ENCODE results near the gene ZNF484.
"Not testable (repeated sequence)": the region's sequence is repeated elsewhere in the genome, so short reads cannot be mapped to it uniquely, and the experiment has no call there.

The ZNF484 gene

GRCh38 chr9:92877531-92878430 is at the start of gene ZNF484:
Gene ZNF484 (minus strand): TSS chr9:92878038. CDS start chr9:92875029, 3,009 bp downstream.
- peak; percentile 93 to 95 for DNase-seq

- no peak for DNase-seq
Measured at GRCh38 chr9:92920437-92920836, 42.6 kb upstream of the ZNF484 start.

GRCh38 chr9:92917176-92917800 is 39.5 kb upstream of the ZNF484 start:
- no peak for DNase-seq

GRCh38 chr9:92911511-92912475 is 34.0 kb upstream of the ZNF484 start:
- no peak for DNase-seq

- DNase-seq, result not testable (repeated sequence)
Measured at GRCh38 chr9:92905137-92905536, 27.3 kb upstream of the ZNF484 start.

- no peak for DNase-seq
Measured at GRCh38 chr9:92897323-92897722, 19.5 kb upstream of the ZNF484 start.

- no peak for DNase-seq
Measured at GRCh38 chr9:92895812-92896436, 18.1 kb upstream of the ZNF484 start.

- DNase-seq, result no peak
Measured at GRCh38 chr9:92894711-92895362, 17.0 kb upstream of the ZNF484 start.

- DNase-seq, result not testable (repeated sequence)
Measured at GRCh38 chr9:92893916-92894610, 16.2 kb upstream of the ZNF484 start.

GRCh38 chr9:92892276-92892675 is 14.4 kb upstream of the ZNF484 start:
- DNase-seq, result not testable (repeated sequence)

GRCh38 chr9:92890761-92891160 is 12.9 kb upstream of the ZNF484 start:
- no peak for DNase-seq

GRCh38 chr9:92887880-92888338 is 10.1 kb upstream of the ZNF484 start:
- DNase-seq, result no peak

GRCh38 chr9:92886846-92887610 is 9.2 kb upstream of the ZNF484 start:
- not testable (repeated sequence) for DNase-seq

GRCh38 chr9:92883666-92884405 is 6.0 kb upstream of the ZNF484 start:
- not testable (repeated sequence) for DNase-seq

GRCh38 chr9:92882276-92882675 is 4.4 kb upstream of the ZNF484 start:
- no peak for DNase-seq

- no peak for DNase-seq
Measured at GRCh38 chr9:92875373-92875772, 2.5 kb downstream of the ZNF484 start.

- no peak for DNase-seq
Measured at GRCh38 chr9:92870289-92870688, 7.5 kb downstream of the ZNF484 start.

- DNase-seq, result not testable (repeated sequence)
Measured at GRCh38 chr9:92866600-92866999, 11.2 kb downstream of the ZNF484 start.

GRCh38 chr9:92864152-92864551 is 13.7 kb downstream of the ZNF484 start:
- DNase-seq, result no peak
